Endothelial cell of umbilical vein (primary cell): ENCODE data around the gene SPAG5.
"Not testable (repeated sequence)": the region's sequence is repeated elsewhere in the genome, so short reads cannot be mapped to it uniquely, and the experiment has no call there.

Experiments used
- EZH2 ChIP-seq: IDR thresholded peaks from 2 replicates; pipeline ENCODE4 v1.6.1; 2012; ENCODE audit warnings: borderline replicate concordance, low read depth, mild to moderate bottlenecking, moderate library complexity, low read length, inconsistent platforms; ENCODE audit not compliant: severe bottlenecking
- FOS ChIP-seq: IDR thresholded peaks from 2 replicates; pipeline ENCODE4 v1.6.1; 2011; ENCODE audit warnings: mild to moderate bottlenecking, low read length, moderate library complexity, borderline replicate concordance; ENCODE audit not compliant: insufficient read depth
- GATA2 ChIP-seq: IDR thresholded peaks from 2 replicates; pipeline ENCODE4 v1.7.0; 2011; ENCODE audit warnings: low read depth, mild to moderate bottlenecking, moderate library complexity, mixed read lengths, low read length; ENCODE audit not compliant: insufficient read length, insufficient read depth
- JUN ChIP-seq: IDR thresholded peaks from 2 replicates; pipeline ENCODE4 v1.6.1; 2011; ENCODE audit warnings: borderline replicate concordance, low read depth; ENCODE audit not compliant: insufficient read length, insufficient read depth
- MYC ChIP-seq: IDR thresholded peaks from one replicate; pipeline ENCODE4 v1.6.1; 2011; ENCODE audit warnings: mild to moderate bottlenecking, low read depth, low read length
- POLR2A ChIP-seq: IDR thresholded peaks from 2 replicates; pipeline ENCODE4 v1.6.1; 2012; ENCODE audit warnings: low read depth, mild to moderate bottlenecking, control low read depth, low read length
- POLR2AphosphoS5 ChIP-seq: IDR thresholded peaks from 2 replicates; pipeline ENCODE4 v1.6.1; 2012; ENCODE audit warnings: low read depth, mild to moderate bottlenecking, control low read depth, low read length, moderate library complexity; ENCODE audit not compliant: insufficient read depth
- TF ChIP-seq, protein P1 (sequence below), 2 donors: IDR thresholded peaks; 1 replicate in 1 of 2; 2 replicates in 1 of 2; pipeline ENCODE4 v1.5.1; 2011; ENCODE audit warnings: low read length in 2 of 2, mild to moderate bottlenecking in 2 of 2, moderate library complexity in 2 of 2, control low read depth in 1 of 2, inconsistent platforms in 1 of 2, low read depth in 1 of 2; ENCODE audit not compliant: insufficient read depth in 1 of 2; ENCODE audit errors: extremely low read depth in 1 of 2
- TF ChIP-seq, protein P2 (sequence below): IDR thresholded peaks from 2 replicates; pipeline ENCODE4 v1.6.1; 2011; ENCODE audit not compliant: insufficient read depth, insufficient read length

DNA sequence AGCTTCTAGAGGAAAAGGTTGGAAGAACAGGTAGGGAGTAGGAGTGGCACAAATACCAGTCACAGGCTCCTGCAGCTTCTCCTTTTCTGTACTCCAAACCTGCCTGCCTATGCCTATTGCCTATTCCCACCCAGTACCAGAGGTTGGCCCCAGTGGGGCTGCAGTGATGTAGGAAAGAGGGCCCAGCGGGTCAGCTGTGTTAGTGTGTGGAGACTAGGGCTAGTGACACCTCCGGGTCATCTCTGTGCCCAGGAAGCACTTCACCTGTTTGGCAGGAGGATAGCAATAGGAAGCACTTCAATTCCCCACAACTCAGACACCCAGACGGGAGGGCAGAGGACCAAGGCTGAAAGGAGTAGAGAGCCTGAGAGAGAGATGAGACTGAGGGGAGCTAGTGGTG is 22.8 kb downstream of the SPAG5 start:
- TF ChIP-seq FOS, EZH2, POLR2A, POLR2AphosphoS5, MYC, JUN, GATA2: not testable (repeated sequence)
- TF ChIP-seq, protein P1, sequence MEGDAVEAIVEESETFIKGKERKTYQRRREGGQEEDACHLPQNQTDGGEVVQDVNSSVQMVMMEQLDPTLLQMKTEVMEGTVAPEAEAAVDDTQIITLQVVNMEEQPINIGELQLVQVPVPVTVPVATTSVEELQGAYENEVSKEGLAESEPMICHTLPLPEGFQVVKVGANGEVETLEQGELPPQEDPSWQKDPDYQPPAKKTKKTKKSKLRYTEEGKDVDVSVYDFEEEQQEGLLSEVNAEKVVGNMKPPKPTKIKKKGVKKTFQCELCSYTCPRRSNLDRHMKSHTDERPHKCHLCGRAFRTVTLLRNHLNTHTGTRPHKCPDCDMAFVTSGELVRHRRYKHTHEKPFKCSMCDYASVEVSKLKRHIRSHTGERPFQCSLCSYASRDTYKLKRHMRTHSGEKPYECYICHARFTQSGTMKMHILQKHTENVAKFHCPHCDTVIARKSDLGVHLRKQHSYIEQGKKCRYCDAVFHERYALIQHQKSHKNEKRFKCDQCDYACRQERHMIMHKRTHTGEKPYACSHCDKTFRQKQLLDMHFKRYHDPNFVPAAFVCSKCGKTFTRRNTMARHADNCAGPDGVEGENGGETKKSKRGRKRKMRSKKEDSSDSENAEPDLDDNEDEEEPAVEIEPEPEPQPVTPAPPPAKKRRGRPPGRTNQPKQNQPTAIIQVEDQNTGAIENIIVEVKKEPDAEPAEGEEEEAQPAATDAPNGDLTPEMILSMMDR (IDR thresholded peaks at IDR 0.05; ENCODE audit: extremely low read depth in 1 of 2, insufficient read depth in 1 of 2, low read depth in 1 of 2, low read length in 2 of 2) = not testable (repeated sequence)
- TF ChIP-seq, protein P2, sequence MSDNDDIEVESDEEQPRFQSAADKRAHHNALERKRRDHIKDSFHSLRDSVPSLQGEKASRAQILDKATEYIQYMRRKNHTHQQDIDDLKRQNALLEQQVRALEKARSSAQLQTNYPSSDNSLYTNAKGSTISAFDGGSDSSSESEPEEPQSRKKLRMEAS = not testable (repeated sequence)
